ENCODE data around the gene ZNF652. TPM values are rescaled to one million over a fixed set of nuclear protein-coding genes. Genes with fewer than 3 reads are reported as not detected.

ZNF652 gene
- total and polyA plus RNA-seq, 2 experiments from 2014 or later = 36.2 to 54.5 TPM

- TF ChIP-seq ZNF462 (CRISPR knock-in tag; IDR thresholded peaks at IDR 0.05) = no peak
- TF ChIP-seq REST (IDR thresholded peaks at IDR 0.05; ENCODE audit: unreplicated experiment) = no peak
- no peak for TF ChIP-seq CTCF (conservative IDR thresholded peaks at IDR 0.05; ENCODE audit: low read depth in 2 of 2)
- TF ChIP-seq ZNF114 (CRISPR knock-in tag; IDR thresholded peaks at IDR 0.05) = no peak
- TF ChIP-seq NANOG (IDR thresholded peaks at IDR 0.05; ENCODE audit: borderline replicate concordance) = no peak
- TF ChIP-seq EZH2 (IDR thresholded peaks at IDR 0.05; ENCODE audit: low read depth, unreplicated experiment) = no peak
- TF ChIP-seq POLR2AphosphoS5 (IDR thresholded peaks at IDR 0.05; ENCODE audit: low read depth) = no peak
- TF ChIP-seq STAT1 (IDR thresholded peaks at IDR 0.05; ENCODE audit: unreplicated experiment) = no peak
- no peak for TF ChIP-seq ETS1 (IDR thresholded peaks at IDR 0.05)
- TF ChIP-seq EZH2phosphoT487 (IDR thresholded peaks at IDR 0.05; ENCODE audit: unreplicated experiment) = no peak
- TF ChIP-seq ZNF331 (CRISPR knock-in tag; IDR thresholded peaks at IDR 0.05; ENCODE audit: low read depth) = no peak
- no peak for TF ChIP-seq JUNB (IDR thresholded peaks at IDR 0.05; ENCODE audit: unreplicated experiment)
- TF ChIP-seq CREB1 (CRISPR knock-in tag; IDR thresholded peaks at IDR 0.05; ENCODE audit: low read depth) = no peak
- H3K4me2 ChIP-seq = no peak overlapping the region
- DNase-seq (ENCODE audit: low spot score) (no peak), ATAC-seq (no peak)
- no peaks in the 10 kb centered on the region for H3K79me2 ChIP-seq (replicated peaks; ENCODE audit: insufficient read depth)
- H3F3A ChIP-seq (replicated peaks; ENCODE audit: low read depth) = no peaks in the 10 kb centered on the region
- no peak overlapping the region for H3K4me3 ChIP-seq
- no peak overlapping the region for H2AFZ ChIP-seq
- Mint-ChIP-seq H3K27ac (no peak overlapping the region), H3K4me3 (no peak overlapping the region), H3K4me1 (no peaks in the 10 kb centered on the region), H3K9me3 (no peaks in the 10 kb centered on the region), H3K27me3 (ENCODE audit: insufficient read depth, low read depth, poor library complexity) (peaks cover 4% of the 10 kb centered on the region), H3K36me3 (ENCODE audit: low read depth) (no peaks in the 10 kb centered on the region)
- no peaks in the 10 kb centered on the region for H4K20me1 ChIP-seq (replicated peaks; ENCODE audit: insufficient read depth)
- H3K9me2 ChIP-seq (ENCODE audit: insufficient read depth) = no peaks in the 10 kb centered on the region
- no peaks in the 10 kb centered on the region for H3K36me3 ChIP-seq (ENCODE audit: insufficient read depth)
- H3K4me1 ChIP-seq (ENCODE audit: insufficient read depth) = no peaks in the 10 kb centered on the region
- H3K27ac ChIP-seq (ENCODE audit: low read depth) = no peak overlapping the region
- no peaks in the 10 kb centered on the region for H3K27me3 ChIP-seq (ENCODE audit: insufficient read depth)
These were observed 114.1 kb downstream of the ZNF652 start for GRCh38 chr17:49247944-49248343.

All from GM23338 (cell line).